HCT116 (cell line): ENCODE data around the gene DCAF15. TPM values are rescaled to one million over a fixed set of nuclear protein-coding genes. Genes with fewer than 3 reads are reported as not detected.

Source experiments
- ATAC-seq: fragments of 200-7000 bp; cut with Tn5 transposase; 2 replicates; pipeline ENCODE4 v1.9.1; 2020; ENCODE audit warnings: mild to moderate bottlenecking, moderate library complexity
- BruUV-seq: library from RNA; stranded (reverse); fragments of 400-500 nt; replicated peaks from 2 replicates; lab custom pipeline; 2021; lab: Mats Ljungman, UMichigan
- CTCF ChIA-PET: fragments of 300-600 bp; sonication (Branson Sonifier 250); formaldehyde crosslinking; loops from one replicate; lab custom pipeline; 2021; ENCODE audit warnings: antibody characterized with exemption; lab: Charles Lee
- POLR2A ChIA-PET: fragments of 300-600, 350-600 bp; sonication (Branson Sonifier 250); formaldehyde crosslinking; loops from one replicate; lab custom pipeline; 2021; ENCODE audit warnings: antibody characterized with exemption; lab: Charles Lee
- RAD21 ChIA-PET, 2 experiments: fragments of 300-600 bp; sonication (Branson Sonifier 250); formaldehyde crosslinking; loops; one replicate each; lab custom pipeline; 2023; ENCODE audit warnings: low total read pairs in 2 of 2; ENCODE audit not compliant: uncharacterized antibody in 2 of 2, unreplicated experiment in 2 of 2, low non-redundant PET in 1 of 2; lab: Charles Lee
- DNase-seq: peaks from one replicate; pipeline ENCODE4 v3.0.0-alpha.2; 2010; ENCODE audit warnings: low read depth, low spot score
- H2AFZ ChIP-seq: fragments of 200-600 bp; shearing (Covaris generic), sonication (generic); 2 replicates; pipeline ENCODE4 v1.6.1; 2017; ENCODE audit warnings: low read depth, mixed run types, mixed read lengths, antibody characterized with exemption, low read length; ENCODE audit not compliant: poor library complexity, severe bottlenecking
- H3K27ac ChIP-seq: 2 replicates; pipeline ENCODE4 v1.5.1; 2012; ENCODE audit warnings: low read depth, low read length
- H3K27me3 ChIP-seq: fragments of 200-600 bp; sonication (generic); 2 replicates; pipeline ENCODE4 v1.6.1; 2016; ENCODE audit warnings: mixed run types, low read length, mixed read lengths; ENCODE audit not compliant: insufficient read depth
- H3K36me3 ChIP-seq, 2 experiments: fragments of 200-500 bp in 1 of 2; fragments of 200-600 bp in 1 of 2; sonication (Bioruptor generic) in 1 of 2; sonication (generic) in 1 of 2; 2 replicates each; pipeline versions ENCODE4 v1.5.1 to v1.6.1; 2014 to 2016; ENCODE audit warnings: low read length in 2 of 2, inconsistent platforms in 1 of 2, mixed read lengths in 1 of 2, mixed run types in 1 of 2; ENCODE audit not compliant: insufficient read depth in 2 of 2, control insufficient read depth in 1 of 2
- H3K4me1 ChIP-seq, 2 experiments: fragments of 200-600 bp in 1 of 2; sonication (generic) in 1 of 2; 2 replicates each; pipeline versions ENCODE4 v1.5.1 to v1.6.1; 2012 to 2017; ENCODE audit warnings: low read length in 2 of 2, inconsistent platforms in 1 of 2, mild to moderate bottlenecking in 1 of 2, mixed read lengths in 1 of 2, mixed run types in 1 of 2, moderate library complexity in 1 of 2; ENCODE audit not compliant: insufficient read depth in 2 of 2, control insufficient read depth in 1 of 2
- H3K4me2 ChIP-seq: fragments of 200-600 bp; sonication (generic); 2 replicates; pipeline ENCODE4 v1.6.1; 2017; ENCODE audit warnings: mixed run types, low read length, mixed read lengths
- H3K4me3 ChIP-seq, 2 experiments: fragments of 200-600 bp in 1 of 2; sonication (generic) in 1 of 2; replicated peaks in 1 of 2; 2 replicates each; pipeline ENCODE4 v1.5.1; 2011 to 2016; ENCODE audit warnings: low read length in 2 of 2, control low read depth in 1 of 2, low read depth in 1 of 2, mild to moderate bottlenecking in 1 of 2, mixed read lengths in 1 of 2, mixed run types in 1 of 2
- H3K79me2 ChIP-seq: fragments of 200-600 bp; sonication (generic); 2 replicates; pipeline ENCODE4 v1.6.1; 2017; ENCODE audit warnings: mild to moderate bottlenecking, mixed run types, low read length, moderate library complexity, mixed read lengths; ENCODE audit not compliant: insufficient read depth
- H3K9ac ChIP-seq: fragments of 200-600 bp; sonication (generic); 2 replicates; pipeline ENCODE4 v1.6.1; 2016; ENCODE audit warnings: low read length, mixed read lengths
- H3K9me2 ChIP-seq: fragments of 200-600 bp; sonication (generic), shearing (Covaris generic); 2 replicates; pipeline ENCODE4 v1.6.1; 2017; ENCODE audit warnings: mixed run types, mild to moderate bottlenecking, moderate library complexity; ENCODE audit not compliant: insufficient read depth
- H3K9me3 ChIP-seq, 2 experiments: fragments of 200-500 bp in 1 of 2; fragments of 200-600 bp in 1 of 2; sonication (Bioruptor generic) in 1 of 2; sonication (generic) in 1 of 2; 2 replicates each; pipeline ENCODE4 v1.6.1; 2014 to 2017; ENCODE audit warnings: low read length in 2 of 2, mixed read lengths in 2 of 2, inconsistent platforms in 1 of 2, low read depth in 1 of 2, mild to moderate bottlenecking in 1 of 2, mixed run types in 1 of 2, moderate library complexity in 1 of 2; ENCODE audit not compliant: control insufficient read depth in 1 of 2, insufficient read depth in 1 of 2
- H4K20me1 ChIP-seq: fragments of 200-600 bp; sonication (generic), shearing (Covaris generic); 2 replicates; pipeline ENCODE4 v1.6.1; 2017; ENCODE audit warnings: mixed run types, mild to moderate bottlenecking, moderate library complexity; ENCODE audit not compliant: insufficient read depth
- CTCF ChIP-seq, 3 experiments: fragments of 200-600 bp in 1 of 3; sonication (generic) in 1 of 3; IDR thresholded peaks in 2 of 3; conservative IDR thresholded peaks in 1 of 3; 2 replicates each; pipeline ENCODE4 v1.5.1; 2012 to 2017; ENCODE audit warnings: low read depth in 2 of 3, low read length in 2 of 3, antibody characterized with exemption in 1 of 3, borderline replicate concordance in 1 of 3, control low read depth in 1 of 3, mild to moderate bottlenecking in 1 of 3, mixed read lengths in 1 of 3, mixed run types in 1 of 3, moderate library complexity in 1 of 3; ENCODE audit not compliant: insufficient read depth in 1 of 3
- ELF1 ChIP-seq: IDR thresholded peaks from 2 replicates; pipeline ENCODE4 v1.6.1; 2012; ENCODE audit warnings: low read depth, borderline replicate concordance
- EZH2 ChIP-seq: fragments of 200-600 bp; sonication (generic); IDR thresholded peaks from 2 replicates; pipeline ENCODE4 v1.6.1; 2017; ENCODE audit warnings: antibody characterized with exemption, mixed run types
- POLR2AphosphoS5 ChIP-seq: IDR thresholded peaks from 2 replicates; pipeline ENCODE4 v1.6.1; 2011; ENCODE audit warnings: mild to moderate bottlenecking, low read depth, low read length, moderate library complexity
- SP1 ChIP-seq: IDR thresholded peaks from 2 replicates; pipeline ENCODE4 v1.6.1; 2012; ENCODE audit warnings: low read depth
- TCF7L2 ChIP-seq: IDR thresholded peaks from 2 replicates; pipeline ENCODE4 v1.7.0; 2011; ENCODE audit warnings: borderline replicate concordance, inconsistent platforms; ENCODE audit not compliant: insufficient read depth, insufficient read length; ENCODE audit errors: extremely low read depth
- YY1 ChIP-seq: IDR thresholded peaks from 2 replicates; pipeline ENCODE4 v1.6.1; 2011; ENCODE audit warnings: low read length, low read depth, moderate library complexity, mild to moderate bottlenecking; ENCODE audit not compliant: insufficient replicate concordance; ENCODE audit errors: extremely low read depth
- ZFX ChIP-seq: fragments of 450-650 bp; IDR thresholded peaks from 2 replicates; pipeline ENCODE4 v1.6.1; 2017
- intact Hi-C: fragments of 100-400 bp; cut with micrococcal nuclease; formaldehyde crosslinking; loops from 2 replicates; pipeline ENCODE4 v1.10.0; 2022
- total RNA-seq: library from RNA; stranded (reverse); gene quantifications from one replicate; pipeline ENCODE4 v1.2.1, GENCODE V29; 2021; ENCODE audit not compliant: unreplicated experiment

Gene DCAF15
- total RNA-seq, 1 experiment from 2014 or later = 46.2 TPM

- ATAC-seq = peak; percentile 66
- POLR2A ChIA-PET = no interaction called here
Observed at GRCh38 chr19:13978351-13979243, 26.3 kb downstream of the DCAF15 start.

More at GRCh38 chr19:13978351-13979243, 26.3 kb downstream of the DCAF15 start:
- Histone ChIP-seq H3K4me3 (no peak overlapping the region), H3K27me3 (no peaks in the 10 kb centered on the region), H3K27ac (no peak overlapping the region), H3K9ac (no peak overlapping the region), H3K9me3 (no peaks in the 10 kb centered on the region), H3K79me2 (no peaks in the 10 kb centered on the region), H3K9me2 (no peaks in the 10 kb centered on the region), H3K36me3 (no peaks in the 10 kb centered on the region; a peak in 1 of 4 replicates), H3K4me2 (no peak overlapping the region), H4K20me1 (no peaks in the 10 kb centered on the region), H2AFZ (no peak overlapping the region), H3K4me1 (peaks cover 0 to 10% of the 10 kb centered on the region in 2 experiments; a peak in 3 of 4 replicates)
- ChIA-PET CTCF (no interaction called here), RAD21 (no interaction called here)
- TF ChIP-seq EZH2 = no peak
- no peak for TF ChIP-seq POLR2AphosphoS5
- TF ChIP-seq ZFX = no peak
- no peak for TF ChIP-seq YY1
- no peak for TF ChIP-seq SP1
- TF ChIP-seq TCF7L2 = no peak
- no peak for TF ChIP-seq CTCF (IDR thresholded peaks at IDR 0.05 in 2 of 3, conservative IDR thresholded peaks at IDR 0.05 in 1 of 3; ENCODE audit: borderline replicate concordance in 1 of 3, insufficient read depth in 1 of 3, low read depth in 2 of 3, low read length in 2 of 3)
- TF ChIP-seq ELF1 = no peak
- no peak for DNase-seq
- BruUV-seq = no TSS peak
- intact Hi-C loops = no loop called here
